CD4-positive, alpha-beta T cell treated with Interleukin-1 beta for 1 hour (primary cell): ENCODE data around the gene CANX.
A peak's percentile ranks its signal among the peaks of the same experiment; 100 is the strongest.

Experiments
- DNase-seq, 2 donors: peaks; one replicate each; pipeline ENCODE4 v3.0.0-alpha.2; 2020 to 2022

CANX gene

GRCh38 chr5:179779826-179780225 is 81.1 kb downstream of the CANX start:
- no peak for DNase-seq

GRCh38 chr5:179780362-179780761 is 81.6 kb downstream of the CANX start:
- peak in 1 of 2 donors; percentile 23 for DNase-seq
